Pulmonary artery endothelial cell (primary cell): ENCODE results near the gene PAX7. TPM values are rescaled to one million over a fixed set of nuclear protein-coding genes. Genes with fewer than 3 reads are reported as not detected.

ENCODE experiments used
- DNase-seq: peaks from one replicate; pipeline ENCODE4 v3.0.0-alpha.2; 2011; ENCODE audit warnings: low read depth, low spot score
- total RNA-seq: library from RNA; depleted of rRNA; stranded (reverse); fragments of >200 nt; gene quantifications from 2 replicates; pipeline ENCODE4 v1.2.3, GENCODE V29; 2014

The PAX7 gene
- total RNA-seq, 1 donor from 2014 or later = not detected

DNA sequence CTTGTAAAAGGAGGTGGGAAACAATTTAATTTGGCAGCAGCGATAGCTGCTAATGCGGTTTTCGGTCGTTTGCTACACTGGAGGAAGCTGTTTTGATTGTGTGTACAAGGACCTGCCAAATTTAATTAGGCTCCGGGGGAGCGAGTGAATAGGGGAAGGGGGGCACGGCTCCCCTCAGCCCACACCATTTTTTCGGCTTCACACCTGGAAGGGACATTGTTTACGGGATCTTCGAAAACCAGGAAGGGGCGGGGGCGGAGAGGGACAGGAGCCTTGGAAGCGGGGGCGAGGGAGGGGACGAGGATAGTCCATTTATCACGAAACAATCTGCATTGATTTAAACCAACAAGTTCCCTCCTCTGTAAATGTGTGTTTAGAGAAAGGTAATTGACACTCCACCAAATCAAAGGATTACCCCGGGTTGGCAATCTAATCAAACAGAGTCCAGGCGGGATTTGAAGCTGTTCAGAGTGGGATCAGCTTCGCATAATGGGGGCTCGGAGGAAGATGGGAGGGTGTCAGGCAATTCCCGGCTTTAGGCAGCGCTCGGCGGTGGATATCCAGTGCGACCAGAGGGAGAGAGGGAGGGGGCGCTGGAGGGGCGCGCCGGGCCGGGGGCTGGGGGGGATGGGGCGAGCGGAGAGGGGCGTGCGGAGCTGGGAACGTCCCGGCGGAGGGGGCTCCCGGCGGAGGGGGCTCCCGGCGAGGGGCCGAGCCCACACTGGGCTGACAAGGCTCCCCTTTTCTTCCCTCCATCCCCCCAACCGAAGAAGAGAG, 9.8 kb downstream of the PAX7 start:
- no peak for DNase-seq

DNA sequence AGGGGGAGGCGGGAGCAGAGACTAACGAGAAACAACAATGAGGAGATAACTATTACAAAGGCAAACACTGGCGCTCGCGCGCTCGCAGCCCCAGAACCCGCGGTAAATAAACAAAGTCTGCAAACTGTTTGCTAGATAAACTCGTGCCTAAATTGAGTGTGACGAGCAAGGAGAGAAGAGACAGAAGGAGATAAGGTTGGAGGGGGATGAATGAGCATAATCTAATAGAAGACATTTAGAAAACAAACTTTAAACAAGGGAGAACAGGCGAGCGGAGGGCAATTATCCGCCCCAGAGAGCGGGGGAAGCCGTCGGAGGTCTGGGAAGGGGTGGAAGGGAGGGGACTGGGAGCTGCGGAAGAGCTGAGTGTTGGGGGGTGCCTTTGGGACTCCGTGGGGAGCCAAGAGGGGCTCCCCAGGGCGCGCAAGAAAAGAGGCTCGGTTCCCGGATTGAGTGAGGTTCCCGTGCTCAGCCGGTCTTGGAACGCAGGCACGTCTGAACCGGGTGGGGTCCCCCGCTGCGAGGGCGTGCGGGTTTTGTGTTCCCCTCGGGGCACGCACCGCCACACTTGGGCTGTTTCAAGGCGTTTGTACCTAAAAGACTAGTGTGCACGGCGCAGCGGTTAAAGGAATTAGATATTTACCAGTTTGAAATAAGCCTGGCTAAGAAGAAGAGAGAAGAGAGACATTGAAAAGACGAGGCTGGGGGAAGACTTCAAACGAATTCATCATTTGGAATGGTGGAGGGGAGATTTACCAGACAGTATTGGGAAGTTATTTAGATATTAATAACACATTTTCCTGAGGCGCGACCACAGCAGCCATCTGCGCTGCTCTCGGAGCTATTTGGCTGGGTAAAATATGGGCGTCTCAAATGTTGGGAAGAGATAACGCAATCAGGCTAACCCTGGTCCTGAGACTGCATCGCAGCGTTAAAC, 10.6 kb downstream of the PAX7 start:
- no peak for DNase-seq

DNA sequence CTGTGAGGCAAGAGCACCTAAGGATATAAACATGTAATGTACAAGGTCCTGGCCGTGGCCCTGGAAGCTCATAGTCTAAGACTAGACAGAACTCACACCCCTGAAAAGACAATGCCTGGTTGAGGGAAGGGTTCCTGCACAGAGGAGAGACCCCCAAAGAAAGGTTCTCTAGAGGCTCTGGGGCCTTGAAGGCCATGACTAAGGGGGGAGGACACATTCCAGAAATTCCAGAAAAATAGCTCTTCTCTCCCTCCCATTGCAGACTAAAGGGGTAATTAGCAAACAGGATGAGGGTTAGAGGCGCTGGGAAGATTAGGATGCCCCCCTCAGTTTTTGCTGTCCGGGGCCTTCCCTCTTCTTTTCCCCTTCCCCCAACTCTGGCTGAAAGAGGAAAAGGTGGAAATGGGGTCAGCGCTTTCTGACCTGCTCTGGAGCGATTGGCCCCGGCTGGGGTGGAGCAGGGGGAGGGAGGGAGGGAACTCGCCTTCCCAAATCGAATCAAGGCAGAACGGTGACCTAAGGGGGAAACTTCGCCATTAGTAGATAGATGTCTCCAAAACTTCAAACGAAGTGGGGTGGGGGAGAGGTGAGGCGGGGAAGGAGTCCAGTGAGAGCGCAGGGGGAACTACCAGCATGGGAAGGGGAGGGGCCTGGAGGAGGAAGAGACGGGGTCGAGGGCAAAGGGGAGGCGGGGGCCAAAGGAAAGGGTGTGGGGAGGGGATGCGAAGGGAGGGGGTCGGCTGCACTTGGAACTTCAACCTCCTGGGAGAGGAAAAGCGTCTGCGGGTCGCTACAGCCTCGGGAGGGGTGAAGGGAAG, 11.8 kb downstream of the PAX7 start:
- DNase-seq = no peak

DNA sequence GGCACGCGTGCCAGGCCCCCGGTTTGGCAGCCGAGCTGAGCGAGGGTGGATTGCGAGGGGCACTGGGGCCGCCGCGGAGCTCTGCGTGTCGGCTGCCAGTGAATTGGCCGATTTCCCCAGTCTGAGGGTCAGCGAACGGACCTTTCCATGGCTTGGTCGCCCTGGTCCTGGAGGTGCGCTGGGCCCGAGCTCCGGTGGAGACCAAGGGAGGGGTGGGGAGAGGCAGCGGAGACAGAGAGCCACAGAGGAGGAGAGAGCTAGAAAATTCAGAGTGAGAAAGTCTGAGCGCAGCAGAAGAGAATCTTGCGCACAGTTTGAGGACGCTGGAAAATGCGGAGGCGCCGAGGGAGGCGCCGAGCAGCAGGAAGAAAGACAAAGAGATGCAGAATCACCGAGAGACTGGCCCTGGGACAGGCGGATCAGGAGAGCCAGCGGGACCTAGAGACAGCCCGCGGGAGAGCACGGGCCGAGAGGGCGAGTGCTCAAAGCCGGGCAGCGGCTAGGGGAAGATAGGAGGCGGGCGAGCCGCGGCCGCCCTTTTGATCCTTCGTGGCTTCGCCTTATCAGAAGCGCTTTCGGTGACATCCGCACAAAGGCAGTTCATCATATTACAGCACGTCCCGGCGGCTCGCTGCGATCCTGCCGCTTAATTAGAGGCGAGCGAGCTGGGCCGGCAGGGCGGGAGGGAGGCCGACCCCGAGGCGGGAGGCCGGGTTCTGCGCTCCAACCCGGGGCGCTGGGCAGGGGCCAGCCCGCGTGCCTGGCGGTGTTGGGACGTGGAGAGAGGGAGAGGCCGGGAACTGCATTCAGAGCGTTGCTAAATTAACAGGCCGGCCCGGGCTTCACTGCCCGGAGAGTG, 12.7 kb downstream of the PAX7 start:
- DNase-seq = no peak

DNA sequence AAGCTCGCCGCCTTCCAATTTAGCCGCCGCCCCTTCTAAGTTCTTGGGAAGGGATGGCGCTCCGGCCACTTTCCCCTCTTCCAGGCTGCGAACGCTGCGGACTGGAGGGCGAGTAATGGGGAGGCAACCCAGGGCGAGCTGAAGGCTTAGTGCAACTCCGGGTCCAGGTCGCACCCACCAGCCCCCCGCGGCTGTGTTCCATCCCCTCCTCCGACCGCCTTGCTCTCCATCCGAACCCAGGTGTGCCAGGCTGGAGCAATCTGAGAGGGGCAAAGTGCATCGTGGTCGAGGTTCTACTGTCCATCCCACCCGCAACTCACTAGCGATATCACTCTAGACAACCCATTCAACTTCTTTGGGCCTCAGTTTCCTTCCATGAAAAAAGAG, 13.4 kb downstream of the PAX7 start:
- no peak for DNase-seq

DNA sequence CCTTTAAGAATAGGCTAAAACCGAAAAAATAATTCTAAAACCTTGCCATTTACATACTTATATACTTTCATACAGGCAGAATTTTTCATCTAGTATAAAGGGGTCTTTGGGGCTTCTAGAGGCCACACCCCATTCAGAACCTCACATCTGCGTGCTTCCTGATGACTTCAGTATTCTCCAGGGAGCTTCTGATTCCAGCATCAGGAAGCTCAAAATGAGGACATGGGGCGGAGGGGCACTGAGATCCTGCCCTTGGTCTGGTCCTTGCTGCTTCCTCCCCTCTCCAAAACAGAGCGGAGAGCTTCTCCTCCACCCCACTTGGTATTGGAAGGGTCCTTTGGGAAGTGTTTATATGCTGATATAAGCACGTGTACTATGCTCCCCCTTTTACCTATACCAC, 13.8 kb downstream of the PAX7 start:
- DNase-seq = no peak

DNA sequence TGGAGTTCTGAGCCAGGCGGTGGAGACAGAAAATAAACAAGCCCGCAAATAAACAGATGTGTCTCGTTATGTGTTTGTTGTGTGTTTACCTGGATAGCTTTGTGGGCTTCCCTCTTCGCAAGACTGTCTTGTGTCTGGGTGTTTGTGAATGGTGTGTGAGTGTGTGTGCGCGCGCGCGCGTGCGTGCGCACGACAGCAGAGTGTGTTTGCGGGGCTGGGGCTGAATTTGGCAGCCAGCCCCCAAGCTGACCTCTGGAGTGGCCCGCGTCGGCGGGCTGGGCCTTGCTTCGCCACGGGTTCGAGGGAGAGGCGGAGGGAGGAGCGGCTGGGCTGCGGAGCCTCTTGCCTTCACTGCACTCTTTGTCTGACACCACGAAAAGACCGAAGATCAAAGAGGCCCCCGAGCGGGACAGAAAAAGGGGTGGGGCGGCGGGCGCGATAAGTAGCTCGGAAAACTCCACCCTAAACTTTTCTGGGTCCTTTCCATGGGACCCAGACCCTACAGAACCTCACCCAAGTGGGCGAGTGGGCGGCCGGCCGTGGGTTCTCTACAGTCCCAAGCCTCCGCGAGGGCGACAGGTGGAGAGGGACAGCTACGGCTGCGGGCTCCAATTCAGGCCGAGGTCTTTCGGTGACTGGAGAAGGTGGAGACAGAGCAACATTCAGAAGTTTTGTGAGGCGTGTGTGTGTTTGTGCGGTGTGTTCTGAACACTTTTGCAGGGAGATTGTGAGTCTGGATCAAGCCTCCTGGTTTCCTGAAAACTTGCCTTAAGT, 14.5 kb downstream of the PAX7 start:
- DNase-seq = no peak

DNA sequence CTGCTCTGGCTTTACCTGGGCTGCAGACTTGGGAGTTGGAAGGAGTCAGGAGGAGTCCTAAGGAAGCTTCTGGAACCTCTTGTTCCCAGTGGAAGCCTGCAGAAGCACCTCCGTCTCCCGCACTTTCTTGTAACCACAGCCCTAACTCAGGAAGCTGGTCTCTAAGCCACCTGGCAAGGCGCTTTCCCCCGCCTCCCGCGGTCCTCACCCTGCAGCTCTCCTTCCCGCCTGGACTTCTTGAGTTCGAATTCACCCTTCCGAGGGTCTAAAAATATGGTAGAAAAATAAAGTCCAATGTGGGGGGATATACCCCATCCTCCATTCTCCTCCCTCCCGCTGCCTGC, 15.1 kb downstream of the PAX7 start:
- no peak for DNase-seq

DNA sequence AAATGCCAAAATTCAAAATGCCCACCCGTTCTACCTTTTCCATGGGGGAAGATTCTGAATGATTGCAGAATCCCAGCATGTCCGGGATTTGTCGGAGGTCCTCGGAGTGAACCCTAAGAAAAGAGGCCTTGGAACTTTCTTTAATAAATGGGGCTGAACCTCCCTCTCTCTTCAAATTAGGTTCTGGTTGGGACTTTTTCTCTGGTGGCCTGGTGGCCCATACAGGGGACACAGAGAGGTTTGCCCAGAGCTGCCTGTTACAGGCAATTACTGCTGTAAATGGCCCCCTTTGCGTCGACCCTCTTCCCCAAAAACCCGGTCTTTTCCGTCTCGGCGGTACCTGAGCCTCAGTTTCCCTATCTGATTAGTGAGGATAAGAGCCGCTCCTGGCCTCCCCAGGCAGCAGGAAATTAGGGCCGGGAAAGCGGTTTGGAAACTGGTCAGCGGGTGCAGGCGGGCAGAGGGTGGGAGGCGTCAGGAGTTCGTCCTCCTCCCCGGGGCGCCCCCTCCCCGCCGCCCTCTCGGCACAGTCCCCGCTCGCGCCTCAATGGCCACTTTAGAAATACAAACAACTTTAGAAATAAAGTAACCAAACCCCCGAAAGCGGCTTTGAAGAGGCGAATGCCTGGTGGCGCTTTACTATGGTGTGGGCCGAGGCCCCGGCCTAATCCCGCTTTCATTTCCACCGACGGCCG, 15.6 kb downstream of the PAX7 start:
- no peak for DNase-seq

DNA sequence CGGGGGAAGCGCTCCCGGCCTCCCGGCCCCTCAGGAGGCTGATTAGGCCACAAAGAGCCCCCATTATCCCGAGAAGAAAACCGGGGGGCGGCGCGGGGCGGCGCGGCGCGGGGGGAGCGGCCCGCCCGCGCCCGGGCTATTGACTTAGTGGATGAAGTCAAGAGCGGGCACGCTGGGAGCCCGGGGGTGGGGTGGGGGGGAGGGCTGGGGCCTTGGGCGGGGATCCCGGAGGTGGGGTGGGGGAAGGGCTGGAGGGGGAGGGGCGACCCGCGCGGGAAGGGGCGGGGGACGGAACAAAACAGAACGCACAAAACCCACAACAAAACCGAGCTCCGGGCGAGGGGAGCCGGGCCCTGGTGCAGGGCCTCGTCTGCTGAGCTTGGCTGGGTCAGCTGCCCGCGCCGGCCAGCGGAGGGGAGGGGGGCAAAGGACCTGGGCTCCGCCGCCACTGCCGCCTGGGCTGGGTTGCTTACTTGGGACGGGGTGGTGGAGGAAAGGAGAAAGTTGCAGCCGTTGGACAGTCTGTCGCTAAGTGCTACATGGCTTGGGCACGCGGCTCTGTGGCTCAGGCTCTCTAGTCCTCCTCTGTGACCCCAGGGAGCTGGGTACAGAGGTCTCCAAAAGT, 16.3 kb downstream of the PAX7 start:
- no peak for DNase-seq

DNA sequence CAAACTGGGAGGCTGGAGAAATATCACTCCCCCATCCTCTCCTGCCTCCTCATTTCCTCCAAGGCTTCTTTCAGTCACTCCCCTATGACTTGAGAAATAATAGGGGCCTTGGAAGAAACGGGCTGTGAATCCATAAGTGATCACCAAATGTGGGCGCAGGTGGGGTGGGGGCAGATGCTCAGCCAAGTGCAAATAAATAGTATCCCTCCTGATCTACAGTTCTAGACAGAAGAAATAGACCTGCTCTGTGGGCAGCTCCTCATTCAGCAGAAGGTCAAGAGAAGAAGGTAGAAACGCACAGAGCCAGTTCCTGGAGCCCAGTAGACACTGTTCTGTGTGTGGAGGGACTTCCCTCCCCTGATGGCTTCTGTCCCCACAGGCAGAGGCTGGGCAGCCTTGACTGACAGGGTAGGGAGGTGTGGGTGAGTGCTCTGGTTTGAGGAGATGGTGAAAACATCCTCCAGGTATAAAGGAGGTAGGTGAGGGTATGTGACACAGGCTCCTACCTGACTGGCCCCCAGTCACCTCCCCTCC, 17.1 kb downstream of the PAX7 start:
- DNase-seq = no peak

DNA sequence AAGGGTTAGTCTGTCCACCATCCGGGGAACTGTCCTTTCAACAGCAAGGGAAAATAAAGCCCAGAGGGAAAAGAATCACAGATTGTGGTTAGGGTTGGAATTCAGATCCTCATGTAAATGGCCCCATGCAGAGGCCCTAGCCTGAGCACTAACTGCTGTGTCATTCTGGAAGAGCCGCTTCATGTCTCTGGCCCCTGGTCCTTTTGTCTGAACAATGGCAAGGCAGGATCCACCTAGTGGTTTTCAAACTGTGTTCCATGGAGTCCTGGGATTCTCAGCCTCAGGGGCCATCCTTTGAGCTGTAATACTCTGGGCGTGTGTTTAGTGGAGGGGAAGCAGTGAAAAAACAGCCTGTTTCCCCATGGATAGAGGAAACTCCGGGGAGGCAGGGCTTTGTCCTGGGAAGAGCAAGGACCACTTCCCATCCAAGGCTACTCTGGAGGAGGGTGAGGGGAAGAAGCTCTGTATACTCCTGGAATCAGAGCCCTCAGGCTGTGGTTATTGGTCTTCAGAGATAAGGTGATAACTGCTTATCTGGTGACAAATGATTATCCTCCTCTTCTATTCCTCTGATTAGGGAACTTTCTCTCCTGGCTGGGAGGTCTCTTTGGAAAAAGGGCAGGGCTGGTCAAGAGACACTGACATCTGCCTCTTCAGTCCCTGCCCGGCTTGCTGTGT, 19.2 kb downstream of the PAX7 start:
- no peak for DNase-seq

DNA sequence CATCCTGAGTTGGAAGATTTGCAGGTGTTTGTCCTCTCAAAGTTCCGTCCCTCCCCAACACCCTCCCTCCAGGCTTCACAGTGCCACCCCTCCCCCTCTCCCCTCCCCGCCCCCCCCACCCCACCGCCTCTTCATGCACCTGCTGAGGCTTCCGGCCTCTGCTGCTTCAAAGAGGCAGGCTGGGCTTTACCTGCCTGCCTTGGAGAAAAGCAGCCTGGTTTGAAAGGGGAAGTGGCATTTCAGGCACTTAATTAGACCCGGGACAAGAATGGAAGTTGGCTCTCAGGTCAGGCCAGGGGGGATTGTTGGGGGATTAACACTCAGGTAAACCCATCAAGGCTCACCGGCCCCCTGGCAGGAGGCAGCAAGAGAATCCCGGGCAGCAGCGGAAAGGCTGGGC, 21.1 kb downstream of the PAX7 start:
- DNase-seq = no peak

DNA sequence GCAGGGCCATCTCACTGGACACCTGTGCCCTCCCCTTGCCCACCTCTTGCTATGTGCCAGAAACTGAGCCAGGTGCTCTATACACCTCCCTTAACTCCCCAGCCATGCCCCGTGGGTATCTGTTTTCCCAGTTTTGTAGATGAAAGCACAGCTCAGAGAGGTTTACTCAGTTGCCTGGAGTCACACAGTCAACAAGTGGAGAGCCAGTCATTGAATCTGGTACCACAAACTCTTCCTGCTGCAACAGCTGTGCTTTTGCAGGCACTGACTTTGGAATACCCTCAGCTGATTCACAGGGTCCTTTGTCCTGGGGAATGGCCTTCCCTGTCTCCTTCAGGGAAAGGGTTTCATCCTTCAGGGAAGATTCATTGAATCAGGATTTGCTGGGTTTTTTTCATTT, 22.1 kb downstream of the PAX7 start:
- DNase-seq = no peak

DNA sequence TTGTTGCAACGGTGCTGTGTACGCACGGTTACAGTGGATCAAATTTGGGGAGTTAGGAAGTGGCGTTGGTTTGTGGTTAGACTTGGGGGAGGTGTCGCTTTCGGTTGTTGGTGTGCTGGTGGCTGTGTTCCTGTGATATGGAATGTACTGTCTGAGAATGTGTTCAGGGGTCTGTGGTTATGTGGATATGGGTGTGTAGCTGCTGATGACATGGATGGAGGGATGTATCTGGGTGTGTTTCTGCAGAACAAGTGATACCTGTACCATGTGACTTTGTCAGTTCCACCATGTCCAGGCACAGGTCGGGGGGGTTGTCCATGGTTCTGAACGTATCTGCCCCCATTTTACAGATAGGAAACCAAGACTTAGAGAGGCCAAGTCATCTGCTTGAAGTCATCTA, 22.7 kb downstream of the PAX7 start:
- DNase-seq = no peak

DNA sequence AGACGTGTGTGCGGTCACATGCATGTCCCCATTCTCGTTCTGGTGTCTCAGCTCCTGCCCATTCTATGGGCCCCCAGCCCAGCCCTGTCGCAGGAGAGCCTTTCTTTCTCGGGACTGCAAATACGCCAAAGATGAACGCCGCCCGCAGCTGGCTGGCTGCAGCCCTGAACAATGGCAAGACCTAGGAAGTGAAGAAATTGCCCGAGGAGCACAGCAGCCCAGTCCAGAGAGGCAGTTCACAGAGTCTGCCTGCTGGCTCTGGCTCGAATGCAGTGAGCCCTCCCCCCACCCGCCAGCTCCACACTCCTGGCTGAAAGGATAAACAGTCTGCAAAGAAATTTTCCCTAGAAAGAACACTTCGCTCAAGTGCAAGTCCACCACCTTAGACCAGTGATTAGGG, 23.3 kb downstream of the PAX7 start:
- DNase-seq = no peak

DNA sequence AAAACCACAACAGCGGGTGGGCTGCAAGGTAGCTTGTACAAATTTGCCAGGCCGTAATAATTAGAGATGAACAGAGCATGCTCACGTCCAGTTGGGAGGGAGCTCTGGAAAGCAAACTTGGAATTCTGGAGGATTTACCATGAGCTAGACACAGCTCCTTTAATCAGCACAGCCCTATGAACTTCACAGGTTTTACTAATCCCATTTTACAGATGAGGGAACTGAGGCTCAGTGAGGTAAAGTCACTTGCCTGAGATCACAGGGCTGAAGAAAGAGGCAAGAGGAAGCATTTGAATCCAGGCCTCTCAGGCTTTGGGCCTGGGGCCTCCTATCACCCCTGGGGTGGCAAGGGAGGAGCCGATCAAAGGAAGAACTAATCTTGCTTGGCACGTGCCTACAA, 24.0 kb downstream of the PAX7 start:
- DNase-seq = no peak

DNA sequence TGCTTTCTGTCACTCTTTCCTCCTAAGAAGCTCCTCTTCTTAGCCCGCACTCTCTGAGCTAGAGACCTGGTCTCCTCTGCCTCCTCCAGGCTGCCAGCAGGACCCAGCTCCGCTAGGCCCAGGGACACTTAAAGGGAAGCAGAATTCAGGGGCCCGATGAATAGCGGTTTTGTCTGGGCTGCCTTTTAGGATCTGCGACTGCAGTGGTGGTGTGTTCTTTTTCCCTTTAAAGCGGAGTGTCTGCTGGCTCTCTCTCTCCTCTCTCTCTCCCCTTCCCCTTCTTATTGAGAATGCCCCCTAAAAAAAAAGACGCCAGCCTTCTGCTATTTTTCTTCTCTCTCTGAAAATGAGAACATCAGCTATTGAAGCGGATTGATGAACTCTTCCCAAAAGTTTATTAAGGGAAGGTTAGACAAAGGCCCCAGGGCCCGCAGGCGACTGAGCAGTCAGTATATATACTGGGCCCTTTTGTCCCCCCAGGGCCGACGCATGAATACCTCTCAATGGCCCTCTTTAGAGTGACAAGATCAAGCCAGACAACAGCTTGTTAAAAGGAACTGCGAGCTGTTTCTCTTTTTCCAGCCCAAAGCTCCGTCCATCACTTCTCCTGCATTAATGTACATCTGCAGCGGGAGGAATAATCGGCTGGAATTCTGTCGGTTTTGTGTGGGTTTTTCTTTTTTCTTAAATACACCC, 27.0 kb downstream of the PAX7 start:
- no peak for DNase-seq
